AG08395 (cell line): Measurements from ENCODE around the gene CHODL.

ENCODE experiments used
- DNase-seq: peaks from one replicate; pipeline ENCODE4 v3.0.0; 2012; ENCODE audit warnings: mixed read lengths, low spot score

The CHODL gene

DNA sequence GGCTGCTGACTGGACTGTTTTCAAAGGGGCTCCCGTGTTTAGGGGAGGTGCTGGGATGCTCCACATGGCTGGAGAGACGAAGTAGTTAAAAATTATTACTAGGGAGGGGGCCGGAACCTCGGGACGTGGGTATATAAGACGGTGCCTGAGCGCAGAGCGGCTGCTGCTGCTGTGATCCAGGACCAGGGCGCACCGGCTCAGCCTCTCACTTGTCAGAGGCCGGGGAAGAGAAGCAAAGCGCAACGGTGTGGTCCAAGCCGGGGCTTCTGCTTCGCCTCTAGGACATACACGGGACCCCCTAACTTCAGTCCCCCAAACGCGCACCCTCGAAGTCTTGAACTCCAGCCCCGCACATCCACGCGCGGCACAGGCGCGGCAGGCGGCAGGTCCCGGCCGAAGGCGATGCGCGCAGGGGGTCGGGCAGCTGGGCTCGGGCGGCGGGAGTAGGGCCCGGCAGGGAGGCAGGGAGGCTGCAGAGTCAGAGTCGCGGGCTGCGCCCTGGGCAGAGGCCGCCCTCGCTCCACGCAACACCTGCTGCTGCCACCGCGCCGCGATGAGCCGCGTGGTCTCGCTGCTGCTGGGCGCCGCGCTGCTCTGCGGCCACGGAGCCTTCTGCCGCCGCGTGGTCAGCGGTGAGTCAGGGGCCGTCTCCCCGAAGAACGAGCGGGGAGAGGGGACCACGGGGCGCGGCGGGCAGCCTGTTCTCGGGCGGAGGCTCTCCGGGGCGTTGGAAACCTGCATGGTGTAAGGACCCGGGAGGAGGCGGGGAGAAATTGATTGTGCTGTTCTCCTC is at the start of gene CHODL:
Gene CHODL, plus strand, starts transcription at position 163 of the 793 bp plus-strand sequence. Its CDS starts 391 bp downstream, at position 554.
- DNase-seq, result no peak

DNA sequence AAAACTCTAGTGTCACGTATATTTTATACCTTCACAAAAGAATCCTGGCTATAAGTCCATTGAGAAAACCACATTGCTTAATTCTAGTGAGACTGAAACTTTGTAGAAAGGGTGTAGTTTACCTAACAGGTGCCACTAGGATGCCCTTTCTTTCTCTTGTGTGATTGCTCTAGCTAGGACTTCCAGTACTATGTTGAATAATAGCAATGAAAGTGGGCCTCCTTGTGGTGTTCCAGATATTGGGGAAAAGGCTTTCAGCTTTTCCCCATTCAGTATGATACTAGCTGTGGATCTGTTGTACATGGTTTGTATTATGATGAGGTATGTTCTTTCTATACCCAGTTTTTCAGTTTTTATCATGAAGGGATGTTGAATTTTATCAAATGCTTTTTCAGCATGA is 39.7 kb upstream of the CHODL start:
- no peak for DNase-seq

GRCh38 chr21:18218331-18218730 is 26.3 kb upstream of the CHODL start:
- DNase-seq, result no peak

DNA sequence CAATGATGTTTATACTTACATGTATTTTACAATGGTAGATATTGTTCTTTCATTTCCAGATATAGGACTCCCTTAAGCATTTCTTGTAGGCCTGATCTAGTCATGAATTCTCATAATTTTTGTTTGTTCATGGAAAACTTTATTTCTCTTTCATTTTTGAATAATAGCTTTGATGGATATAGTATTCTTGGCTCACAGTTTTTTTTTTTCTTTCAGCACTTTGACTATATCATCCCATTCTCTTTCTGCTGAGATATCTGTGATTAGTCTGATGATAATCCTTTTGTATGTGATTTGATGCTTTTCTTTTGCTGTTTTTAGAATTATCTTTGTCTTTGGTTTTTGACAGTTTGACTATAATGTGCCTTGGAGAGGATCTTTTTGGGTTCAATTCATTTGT is 24.1 kb upstream of the CHODL start:
- no peak for DNase-seq

DNA sequence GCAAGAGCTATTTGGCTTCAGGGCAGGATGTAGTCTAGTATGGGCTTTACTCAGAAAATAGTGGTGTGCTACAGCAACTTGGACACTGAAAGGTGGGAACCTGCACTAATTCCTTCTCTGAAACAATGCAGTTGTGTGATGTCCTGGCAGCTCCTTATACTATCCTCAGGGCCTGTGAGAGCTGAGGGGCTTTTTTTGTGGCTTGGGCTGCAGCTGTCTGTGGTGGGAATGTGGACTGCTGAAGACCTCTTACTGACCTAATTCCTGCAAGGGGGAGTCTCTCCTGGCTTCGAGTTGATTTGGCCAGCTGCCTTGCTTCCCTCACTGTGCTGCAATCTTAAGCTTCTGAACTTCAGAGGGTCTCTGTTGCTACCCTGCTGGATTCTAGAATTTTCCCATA is 22.3 kb upstream of the CHODL start:
- DNase-seq, result no peak

GRCh38 chr21:18228060-18228739 is 16.4 kb upstream of the CHODL start:
- DNase-seq, result no peak

DNA sequence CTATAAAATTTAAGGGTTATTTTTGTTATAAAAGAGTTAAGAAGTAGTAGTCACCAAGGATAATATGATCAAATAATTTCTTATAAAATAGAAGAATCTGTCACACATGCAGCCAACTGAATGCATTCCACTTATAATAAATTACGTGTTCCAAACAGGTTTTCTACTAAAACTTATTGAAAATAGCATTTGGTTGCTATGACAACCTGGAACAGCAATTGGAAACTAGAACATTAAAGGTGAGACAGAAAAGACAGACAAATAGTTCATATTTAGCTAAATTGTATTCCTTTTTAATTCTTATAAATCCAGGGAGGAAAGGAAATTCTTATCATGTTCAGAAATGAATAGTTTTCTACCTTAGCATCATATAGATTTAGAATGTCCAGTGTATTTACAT is 9.1 kb upstream of the CHODL start:
- no peak for DNase-seq

- DNase-seq, result no peak
These were observed 883 bp downstream of the CHODL start for GRCh38 chr21:18245464-18245967.

- DNase-seq, result no peak
These were observed 3.5 kb downstream of the CHODL start for GRCh38 chr21:18248171-18248570.

GRCh38 chr21:18249672-18250071 is 5.0 kb downstream of the CHODL start:
- DNase-seq, result no peak

DNA sequence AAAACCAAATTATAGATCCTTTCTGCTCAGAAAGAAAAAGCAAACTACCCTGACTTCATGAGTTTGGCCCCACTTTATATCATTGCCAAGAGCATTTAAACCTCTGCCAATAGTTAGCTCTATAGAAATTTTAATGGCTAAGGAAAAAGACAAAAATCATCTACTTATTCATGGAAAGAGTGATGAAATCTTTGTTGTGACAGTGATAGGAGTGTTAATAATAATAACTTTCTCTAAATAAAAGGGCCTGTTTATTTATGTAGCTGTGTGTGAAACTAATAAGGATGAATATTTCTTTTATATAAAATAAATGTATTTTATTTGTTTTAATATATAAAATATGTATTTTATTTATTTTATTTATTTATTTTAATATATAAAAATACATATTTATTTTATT is 6.4 kb downstream of the CHODL start:
- DNase-seq, result no peak

DNA sequence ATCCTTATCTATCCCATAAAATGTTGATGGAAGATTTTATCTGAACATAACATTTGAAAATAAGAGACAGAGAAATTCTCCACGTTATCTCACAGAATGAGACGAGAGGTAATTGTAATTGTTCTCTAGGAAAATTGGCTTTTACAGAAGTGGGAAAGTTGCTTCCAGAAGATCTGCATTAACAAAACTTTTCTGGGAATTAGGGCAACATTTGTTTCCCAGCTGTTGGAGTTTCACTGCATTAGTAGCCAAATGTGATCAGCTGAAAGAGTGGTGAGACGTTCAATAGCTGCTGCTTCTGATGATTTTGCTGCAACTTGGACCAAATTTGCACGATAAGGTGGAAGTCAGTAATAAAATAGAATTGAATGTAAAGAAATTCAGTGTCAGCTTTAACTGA is 7.6 kb downstream of the CHODL start:
- DNase-seq, result no peak

- no peak for DNase-seq
These were observed 8.0 kb downstream of the CHODL start for GRCh38 chr21:18252680-18253079.

DNA sequence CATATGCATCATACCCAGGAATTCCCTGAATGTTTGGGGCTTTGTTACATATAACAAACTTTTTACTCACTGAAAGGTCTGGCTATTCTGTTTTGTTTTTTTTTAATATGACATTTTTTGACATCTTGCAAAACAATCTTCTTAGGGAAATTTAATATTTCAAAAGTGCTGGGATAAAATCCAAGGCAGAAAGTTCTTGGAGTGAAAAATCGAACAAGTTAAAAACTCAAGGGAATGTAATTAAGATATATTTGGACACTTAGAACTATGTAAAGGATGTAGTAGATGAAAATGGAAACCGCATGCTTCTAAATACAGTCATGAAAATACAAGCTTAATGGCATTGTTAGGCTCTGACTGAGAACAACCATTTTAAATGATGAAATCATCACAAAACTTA is 8.6 kb downstream of the CHODL start:
- no peak for DNase-seq

DNA sequence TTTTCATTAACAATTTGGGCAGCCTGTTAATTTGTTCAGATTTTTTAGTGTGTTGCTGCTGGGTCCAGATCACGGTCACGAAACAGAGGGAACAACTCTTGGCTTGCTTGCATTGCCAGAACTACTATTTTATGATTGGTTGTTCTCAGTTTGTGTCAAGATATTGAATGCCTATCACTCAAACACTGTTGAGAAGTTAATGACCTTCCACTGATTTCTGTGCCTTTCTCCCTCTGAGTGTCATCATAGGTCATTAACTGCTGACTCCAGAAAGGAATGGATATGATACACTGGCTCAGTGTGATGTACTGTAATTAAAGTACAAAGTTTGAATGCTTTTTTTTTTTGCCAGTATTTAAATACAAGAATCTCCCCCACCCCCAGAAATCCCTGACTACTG is 9.2 kb downstream of the CHODL start:
- DNase-seq, result no peak

DNA sequence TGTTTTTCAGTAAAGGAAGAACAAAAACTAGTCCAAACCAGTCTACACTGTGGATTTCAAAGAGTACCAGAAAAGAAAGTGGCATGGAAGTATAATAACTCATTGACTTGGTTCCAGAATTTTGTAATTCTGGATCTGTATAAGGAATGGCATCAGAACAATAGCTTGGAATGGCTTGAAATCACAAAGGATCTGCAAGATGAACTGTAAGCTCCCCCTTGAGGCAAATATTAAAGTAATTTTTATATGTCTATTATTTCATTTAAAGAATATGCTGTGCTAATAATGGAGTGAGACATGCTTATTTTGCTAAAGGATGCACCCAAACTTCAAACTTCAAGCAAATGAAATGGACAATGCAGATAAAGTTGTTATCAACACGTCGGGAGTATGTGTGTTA is 21.3 kb downstream of the CHODL start:
- no peak for DNase-seq

DNA sequence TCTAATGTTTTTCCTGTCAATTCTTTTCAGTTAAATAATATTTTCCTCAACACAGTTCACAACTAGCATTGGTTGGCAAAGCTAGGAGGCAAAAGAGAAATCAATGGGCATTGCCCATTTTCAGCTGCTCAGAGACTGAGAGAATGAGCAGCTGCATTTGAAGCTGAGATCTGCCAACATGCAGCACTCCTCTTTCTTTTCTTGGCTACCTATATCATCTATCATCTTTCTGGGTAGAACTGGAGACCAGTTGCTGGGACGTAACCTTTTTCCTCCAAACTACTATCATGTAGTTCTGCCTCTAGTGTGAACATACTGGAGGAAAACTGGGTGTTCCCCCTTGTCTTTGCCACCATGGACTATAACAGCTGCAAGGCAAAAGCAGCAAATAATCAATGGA is 22.9 kb downstream of the CHODL start:
- no peak for DNase-seq

- DNase-seq, result no peak
These were observed 24.3 kb downstream of the CHODL start for GRCh38 chr21:18268906-18269305.

- no peak for DNase-seq
These were observed 25.2 kb downstream of the CHODL start for GRCh38 chr21:18269856-18270255.

GRCh38 chr21:18273400-18273799 is 28.8 kb downstream of the CHODL start:
- DNase-seq, result no peak

GRCh38 chr21:18274370-18274769 is 29.7 kb downstream of the CHODL start:
- DNase-seq, result no peak

GRCh38 chr21:18275781-18276180 is 31.1 kb downstream of the CHODL start:
- DNase-seq, result no peak

GRCh38 chr21:18285379-18285778 is 40.7 kb downstream of the CHODL start:
- DNase-seq, result no peak

DNA sequence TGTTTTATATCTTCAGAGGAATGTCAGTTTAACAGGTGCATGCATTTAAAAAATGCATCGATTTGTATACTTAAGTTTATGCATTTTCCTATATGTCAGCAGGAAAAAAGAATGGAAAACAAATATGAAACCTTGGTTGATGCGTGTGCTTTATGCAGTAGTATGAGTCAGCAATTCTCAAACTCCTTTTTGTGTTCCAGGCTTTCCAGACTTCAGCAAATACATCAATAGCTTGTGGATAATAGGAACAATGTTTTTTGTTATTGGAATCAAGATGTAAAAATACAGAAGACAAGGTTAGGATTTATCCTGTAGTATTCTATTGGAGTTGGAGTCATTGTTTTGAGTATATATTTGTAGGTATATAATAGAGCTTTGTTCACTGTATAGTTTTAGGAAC is 45.2 kb downstream of the CHODL start:
- no peak for DNase-seq
